ENCODE results near the gene ANKDD1A. TPM values are rescaled to one million over a fixed set of nuclear protein-coding genes. Genes with fewer than 3 reads are reported as not detected.

Gene ANKDD1A
- total and polyA plus RNA-seq, 2 experiments from 2014 or later, result 6.7 to 9.3 TPM

DNA sequence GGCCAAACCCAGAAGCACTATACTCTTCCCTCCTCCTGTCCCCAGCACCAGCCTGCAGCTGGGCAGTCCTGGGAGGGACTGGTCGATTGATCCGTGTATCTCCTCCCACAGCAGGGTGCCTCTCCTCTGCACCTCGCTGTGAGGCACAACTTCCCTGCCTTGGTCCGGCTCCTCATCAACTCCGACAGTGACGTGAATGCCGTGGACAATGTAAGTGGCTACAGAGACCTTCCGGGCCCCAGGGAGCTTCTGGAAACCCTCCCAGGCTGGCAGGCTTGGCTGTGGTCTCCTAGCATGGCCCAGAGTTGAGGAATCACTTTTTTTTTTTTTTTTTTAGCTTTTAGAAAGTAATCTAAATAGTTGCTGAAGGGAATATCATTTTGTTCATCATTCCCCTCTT, 30.7 kb downstream of the ANKDD1A start:
- H3K4me1 Mint-ChIP-seq, result 0 out of 3 replicates have a peak, but pooled peaks cover 3% of the 10 kb centered on the region
- H3K36me3 ChIP-seq (ENCODE audit: insufficient read depth), result no peaks in the 10 kb centered on the region
- DNase-seq (ENCODE audit: low spot score), result no peak

More for the DNA sequence above, 30.7 kb downstream of the ANKDD1A start:
- no peaks in the 10 kb centered on the region for H3K36me3 Mint-ChIP-seq (ENCODE audit: low read depth)
- H2AFZ ChIP-seq, result no peak overlapping the region
- no peaks in the 10 kb centered on the region; the same call in 1 of the 2 replicates for H4K20me1 ChIP-seq (replicated peaks; ENCODE audit: insufficient read depth)
- no peak overlapping the region for H3K4me3 Mint-ChIP-seq
- H3K4me3 ChIP-seq, result no peak overlapping the region
- no peaks in the 10 kb centered on the region; the same call in 1 of the 2 replicates for H3K9me2 ChIP-seq (ENCODE audit: insufficient read depth)
- H3K27me3 ChIP-seq (ENCODE audit: insufficient read depth), result no peaks in the 10 kb centered on the region
- no peaks in the 10 kb centered on the region; the same call in 1 of the 2 replicates for H3F3A ChIP-seq (replicated peaks; ENCODE audit: low read depth)
- peak overlapping the region; percentile 32; the same call in 1 of the 2 replicates for H3K27ac ChIP-seq (ENCODE audit: low read depth)
- TF ChIP-seq ZNF114 (CRISPR knock-in tag; IDR thresholded peaks at IDR 0.05), result no peak
- TF ChIP-seq EZH2 (IDR thresholded peaks at IDR 0.05; ENCODE audit: low read depth, unreplicated experiment), result no peak
- no peak for TF ChIP-seq STAT1 (IDR thresholded peaks at IDR 0.05; ENCODE audit: unreplicated experiment)
- TF ChIP-seq ETS1 (IDR thresholded peaks at IDR 0.05), result no peak
- TF ChIP-seq ZNF331 (CRISPR knock-in tag; IDR thresholded peaks at IDR 0.05; ENCODE audit: low read depth), result no peak
- no peak for TF ChIP-seq CREB1 (CRISPR knock-in tag; IDR thresholded peaks at IDR 0.05; ENCODE audit: low read depth)
- TF ChIP-seq, protein P1, sequence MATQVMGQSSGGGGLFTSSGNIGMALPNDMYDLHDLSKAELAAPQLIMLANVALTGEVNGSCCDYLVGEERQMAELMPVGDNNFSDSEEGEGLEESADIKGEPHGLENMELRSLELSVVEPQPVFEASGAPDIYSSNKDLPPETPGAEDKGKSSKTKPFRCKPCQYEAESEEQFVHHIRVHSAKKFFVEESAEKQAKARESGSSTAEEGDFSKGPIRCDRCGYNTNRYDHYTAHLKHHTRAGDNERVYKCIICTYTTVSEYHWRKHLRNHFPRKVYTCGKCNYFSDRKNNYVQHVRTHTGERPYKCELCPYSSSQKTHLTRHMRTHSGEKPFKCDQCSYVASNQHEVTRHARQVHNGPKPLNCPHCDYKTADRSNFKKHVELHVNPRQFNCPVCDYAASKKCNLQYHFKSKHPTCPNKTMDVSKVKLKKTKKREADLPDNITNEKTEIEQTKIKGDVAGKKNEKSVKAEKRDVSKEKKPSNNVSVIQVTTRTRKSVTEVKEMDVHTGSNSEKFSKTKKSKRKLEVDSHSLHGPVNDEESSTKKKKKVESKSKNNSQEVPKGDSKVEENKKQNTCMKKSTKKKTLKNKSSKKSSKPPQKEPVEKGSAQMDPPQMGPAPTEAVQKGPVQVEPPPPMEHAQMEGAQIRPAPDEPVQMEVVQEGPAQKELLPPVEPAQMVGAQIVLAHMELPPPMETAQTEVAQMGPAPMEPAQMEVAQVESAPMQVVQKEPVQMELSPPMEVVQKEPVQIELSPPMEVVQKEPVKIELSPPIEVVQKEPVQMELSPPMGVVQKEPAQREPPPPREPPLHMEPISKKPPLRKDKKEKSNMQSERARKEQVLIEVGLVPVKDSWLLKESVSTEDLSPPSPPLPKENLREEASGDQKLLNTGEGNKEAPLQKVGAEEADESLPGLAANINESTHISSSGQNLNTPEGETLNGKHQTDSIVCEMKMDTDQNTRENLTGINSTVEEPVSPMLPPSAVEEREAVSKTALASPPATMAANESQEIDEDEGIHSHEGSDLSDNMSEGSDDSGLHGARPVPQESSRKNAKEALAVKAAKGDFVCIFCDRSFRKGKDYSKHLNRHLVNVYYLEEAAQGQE (IDR thresholded peaks at IDR 0.05; ENCODE audit: unreplicated experiment), result no peak
- no peak for TF ChIP-seq JUNB (IDR thresholded peaks at IDR 0.05; ENCODE audit: unreplicated experiment)
- TF ChIP-seq, protein P2, sequence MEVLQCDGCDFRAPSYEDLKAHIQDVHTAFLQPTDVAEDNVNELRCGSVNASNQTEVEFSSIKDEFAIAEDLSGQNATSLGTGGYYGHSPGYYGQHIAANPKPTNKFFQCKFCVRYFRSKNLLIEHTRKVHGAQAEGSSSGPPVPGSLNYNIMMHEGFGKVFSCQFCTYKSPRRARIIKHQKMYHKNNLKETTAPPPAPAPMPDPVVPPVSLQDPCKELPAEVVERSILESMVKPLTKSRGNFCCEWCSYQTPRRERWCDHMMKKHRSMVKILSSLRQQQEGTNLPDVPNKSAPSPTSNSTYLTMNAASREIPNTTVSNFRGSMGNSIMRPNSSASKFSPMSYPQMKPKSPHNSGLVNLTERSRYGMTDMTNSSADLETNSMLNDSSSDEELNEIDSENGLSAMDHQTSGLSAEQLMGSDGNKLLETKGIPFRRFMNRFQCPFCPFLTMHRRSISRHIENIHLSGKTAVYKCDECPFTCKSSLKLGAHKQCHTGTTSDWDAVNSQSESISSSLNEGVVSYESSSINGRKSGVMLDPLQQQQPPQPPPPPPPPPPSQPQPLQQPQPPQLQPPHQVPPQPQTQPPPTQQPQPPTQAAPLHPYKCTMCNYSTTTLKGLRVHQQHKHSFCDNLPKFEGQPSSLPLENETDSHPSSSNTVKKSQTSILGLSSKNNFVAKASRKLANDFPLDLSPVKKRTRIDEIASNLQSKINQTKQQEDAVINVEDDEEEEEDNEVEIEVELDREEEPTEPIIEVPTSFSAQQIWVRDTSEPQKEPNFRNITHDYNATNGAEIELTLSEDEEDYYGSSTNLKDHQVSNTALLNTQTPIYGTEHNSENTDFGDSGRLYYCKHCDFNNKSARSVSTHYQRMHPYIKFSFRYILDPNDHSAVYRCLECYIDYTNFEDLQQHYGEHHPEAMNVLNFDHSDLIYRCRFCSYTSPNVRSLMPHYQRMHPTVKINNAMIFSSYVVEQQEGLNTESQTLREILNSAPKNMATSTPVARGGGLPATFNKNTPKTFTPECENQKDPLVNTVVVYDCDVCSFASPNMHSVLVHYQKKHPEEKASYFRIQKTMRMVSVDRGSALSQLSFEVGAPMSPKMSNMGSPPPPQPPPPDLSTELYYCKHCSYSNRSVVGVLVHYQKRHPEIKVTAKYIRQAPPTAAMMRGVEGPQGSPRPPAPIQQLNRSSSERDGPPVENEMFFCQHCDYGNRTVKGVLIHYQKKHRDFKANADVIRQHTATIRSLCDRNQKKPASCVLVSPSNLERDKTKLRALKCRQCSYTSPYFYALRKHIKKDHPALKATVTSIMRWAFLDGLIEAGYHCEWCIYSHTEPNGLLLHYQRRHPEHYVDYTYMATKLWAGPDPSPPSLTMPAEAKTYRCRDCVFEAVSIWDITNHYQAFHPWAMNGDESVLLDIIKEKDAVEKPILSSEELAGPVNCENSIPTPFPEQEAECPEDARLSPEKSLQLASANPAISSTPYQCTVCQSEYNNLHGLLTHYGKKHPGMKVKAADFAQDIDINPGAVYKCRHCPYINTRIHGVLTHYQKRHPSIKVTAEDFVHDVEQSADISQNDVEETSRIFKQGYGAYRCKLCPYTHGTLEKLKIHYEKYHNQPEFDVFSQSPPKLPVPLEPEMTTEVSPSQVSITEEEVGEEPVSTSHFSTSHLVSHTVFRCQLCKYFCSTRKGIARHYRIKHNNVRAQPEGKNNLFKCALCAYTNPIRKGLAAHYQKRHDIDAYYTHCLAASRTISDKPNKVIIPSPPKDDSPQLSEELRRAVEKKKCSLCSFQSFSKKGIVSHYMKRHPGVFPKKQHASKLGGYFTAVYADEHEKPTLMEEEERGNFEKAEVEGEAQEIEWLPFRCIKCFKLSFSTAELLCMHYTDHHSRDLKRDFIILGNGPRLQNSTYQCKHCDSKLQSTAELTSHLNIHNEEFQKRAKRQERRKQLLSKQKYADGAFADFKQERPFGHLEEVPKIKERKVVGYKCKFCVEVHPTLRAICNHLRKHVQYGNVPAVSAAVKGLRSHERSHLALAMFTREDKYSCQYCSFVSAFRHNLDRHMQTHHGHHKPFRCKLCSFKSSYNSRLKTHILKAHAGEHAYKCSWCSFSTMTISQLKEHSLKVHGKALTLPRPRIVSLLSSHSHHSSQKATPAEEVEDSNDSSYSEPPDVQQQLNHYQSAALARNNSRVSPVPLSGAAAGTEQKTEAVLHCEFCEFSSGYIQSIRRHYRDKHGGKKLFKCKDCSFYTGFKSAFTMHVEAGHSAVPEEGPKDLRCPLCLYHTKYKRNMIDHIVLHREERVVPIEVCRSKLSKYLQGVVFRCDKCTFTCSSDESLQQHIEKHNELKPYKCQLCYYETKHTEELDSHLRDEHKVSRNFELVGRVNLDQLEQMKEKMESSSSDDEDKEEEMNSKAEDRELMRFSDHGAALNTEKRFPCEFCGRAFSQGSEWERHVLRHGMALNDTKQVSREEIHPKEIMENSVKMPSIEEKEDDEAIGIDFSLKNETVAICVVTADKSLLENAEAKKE (CRISPR knock-in tag; IDR thresholded peaks at IDR 0.05), result no peak
- no peak for TF ChIP-seq POLR2AphosphoS5 (IDR thresholded peaks at IDR 0.05; ENCODE audit: low read depth)
- no peak for TF ChIP-seq NANOG (IDR thresholded peaks at IDR 0.05; ENCODE audit: borderline replicate concordance)
- TF ChIP-seq EZH2phosphoT487 (IDR thresholded peaks at IDR 0.05; ENCODE audit: unreplicated experiment), result no peak
- no peak for TF ChIP-seq CTCF (conservative IDR thresholded peaks at IDR 0.05; ENCODE audit: low read depth in 2 of 2)
- H3K79me2 ChIP-seq (replicated peaks; ENCODE audit: insufficient read depth), result no peaks in the 10 kb centered on the region
- no peaks in the 10 kb centered on the region for H3K27me3 Mint-ChIP-seq (ENCODE audit: insufficient read depth, low read depth, poor library complexity)
- H3K27ac Mint-ChIP-seq, result no peak overlapping the region
- H3K9me3 Mint-ChIP-seq, result no peaks in the 10 kb centered on the region
- no peak overlapping the region for H3K4me2 ChIP-seq
- ATAC-seq, result no peak
- H3K4me1 ChIP-seq (ENCODE audit: insufficient read depth), result no peaks in the 10 kb centered on the region

All from GM23338 (cell line).